Neuron (in vitro differentiated cells): ENCODE data around the gene TROAP.
A peak's percentile ranks its signal among the peaks of the same experiment; 100 is the strongest.
"Not testable (repeated sequence)": the region's sequence is repeated elsewhere in the genome, so short reads cannot be mapped to it uniquely, and the experiment has no call there.

Experiments
- H2AFZ ChIP-seq: one replicate; pipeline ENCODE4 v1.6.1; 2013; ENCODE audit warnings: low read depth, mild to moderate bottlenecking, inconsistent platforms, low read length, moderate library complexity
- H3K27me3 ChIP-seq: one replicate; pipeline ENCODE4 v1.6.1; 2013; ENCODE audit warnings: low read length; ENCODE audit not compliant: insufficient read depth
- H3K36me3 ChIP-seq: one replicate; pipeline ENCODE4 v1.6.1; 2013; ENCODE audit warnings: low read length; ENCODE audit not compliant: insufficient read depth
- H3K4me1 ChIP-seq: one replicate; pipeline ENCODE4 v1.6.1; 2013; ENCODE audit warnings: low read length; ENCODE audit not compliant: insufficient read depth
- H3K4me3 ChIP-seq: 2 replicates; pipeline ENCODE4 v1.5.1; 2013; ENCODE audit warnings: mild to moderate bottlenecking, low read length, moderate library complexity
- H3K9me3 ChIP-seq: one replicate; pipeline ENCODE4 v1.6.1; 2013; ENCODE audit warnings: low read length

The TROAP gene

GRCh38 chr12:49322708-49323523 is at the start of gene TROAP:
Gene TROAP (plus strand): TSS chr12:49323255. CDS start chr12:49323609, 354 bp downstream.
- H3K4me1 ChIP-seq, result peaks cover 13% of the 10 kb centered on the region
- peak within 1 kb of the TSS; percentile 96 for H3K4me3 ChIP-seq
- peaks cover 16% of the 10 kb centered on the region for H3K36me3 ChIP-seq
- peak within 1 kb of the TSS; percentile 95 for H2AFZ ChIP-seq
- no peaks in the 10 kb centered on the region for H3K27me3 ChIP-seq
- no peaks in the 10 kb centered on the region for H3K9me3 ChIP-seq

GRCh38 chr12:49273726-49274395 is 49.2 kb upstream of the TROAP start:
- Histone ChIP-seq H3K4me3 (no peak overlapping the region), H3K4me1 (peaks cover 25% of the 10 kb centered on the region), H2AFZ (no peak overlapping the region), H3K27me3 (no peaks in the 10 kb centered on the region), H3K36me3 (no peaks in the 10 kb centered on the region), H3K9me3 (no peaks in the 10 kb centered on the region)

- Histone ChIP-seq H2AFZ (no peak overlapping the region), H3K9me3 (no peaks in the 10 kb centered on the region), H3K4me3 (no peak overlapping the region), H3K36me3 (no peaks in the 10 kb centered on the region), H3K4me1 (peaks cover 20% of the 10 kb centered on the region), H3K27me3 (no peaks in the 10 kb centered on the region)
Observed at GRCh38 chr12:49274396-49275069, 48.5 kb upstream of the TROAP start.

- no peak overlapping the region for H3K4me3 ChIP-seq
- no peaks in the 10 kb centered on the region for H3K9me3 ChIP-seq
- H3K4me1 ChIP-seq, result peaks cover 27% of the 10 kb centered on the region
- no peaks in the 10 kb centered on the region for H3K27me3 ChIP-seq
- H2AFZ ChIP-seq, result no peak overlapping the region
- H3K36me3 ChIP-seq, result no peaks in the 10 kb centered on the region
Observed at GRCh38 chr12:49276304-49277290, 46.5 kb upstream of the TROAP start.

- no peak overlapping the region for H3K4me3 ChIP-seq
- no peaks in the 10 kb centered on the region for H3K36me3 ChIP-seq
- peaks cover 33% of the 10 kb centered on the region for H3K4me1 ChIP-seq
- H3K9me3 ChIP-seq, result no peaks in the 10 kb centered on the region
- no peaks in the 10 kb centered on the region for H3K27me3 ChIP-seq
- no peak overlapping the region for H2AFZ ChIP-seq
Observed at GRCh38 chr12:49277466-49277865, 45.6 kb upstream of the TROAP start.

GRCh38 chr12:49279706-49280159 is 43.3 kb upstream of the TROAP start:
- Histone ChIP-seq H3K27me3 (no peaks in the 10 kb centered on the region), H3K36me3 (no peaks in the 10 kb centered on the region), H3K4me1 (peaks cover 37% of the 10 kb centered on the region)

GRCh38 chr12:49280545-49280944 is 42.5 kb upstream of the TROAP start:
- H2AFZ ChIP-seq, H3K9me3 ChIP-seq, H3K27me3 ChIP-seq, H3K36me3 ChIP-seq, H3K4me3 ChIP-seq: not testable (repeated sequence)
- H3K4me1 ChIP-seq, result peaks cover 37% of the 10 kb centered on the region

More at GRCh38 chr12:49279706-49280159, 43.3 kb upstream of the TROAP start:
- H3K4me3 ChIP-seq, result no peak overlapping the region
- no peak overlapping the region for H2AFZ ChIP-seq
- H3K9me3 ChIP-seq, result no peaks in the 10 kb centered on the region

GRCh38 chr12:49282302-49282701 is 40.8 kb upstream of the TROAP start:
- Histone ChIP-seq H3K36me3 (no peaks in the 10 kb centered on the region), H3K27me3 (no peaks in the 10 kb centered on the region), H3K4me1 (peaks cover 23% of the 10 kb centered on the region), H3K4me3 (no peak overlapping the region), H3K9me3 (peaks cover 3% of the 10 kb centered on the region), H2AFZ (no peak overlapping the region)

- not testable (repeated sequence) for H3K36me3 ChIP-seq, H2AFZ ChIP-seq, H3K4me3 ChIP-seq, H3K27me3 ChIP-seq, H3K9me3 ChIP-seq
- peaks cover 17% of the 10 kb centered on the region for H3K4me1 ChIP-seq
Observed at GRCh38 chr12:49282740-49283375, 40.2 kb upstream of the TROAP start.

- Histone ChIP-seq H3K4me3 (no peak overlapping the region), H3K9me3 (peaks cover 3% of the 10 kb centered on the region), H3K4me1 (peaks cover 17% of the 10 kb centered on the region), H2AFZ (no peak overlapping the region), H3K27me3 (no peaks in the 10 kb centered on the region), H3K36me3 (no peaks in the 10 kb centered on the region)
Observed at GRCh38 chr12:49283541-49284429, 39.3 kb upstream of the TROAP start.

GRCh38 chr12:49284672-49285071 is 38.4 kb upstream of the TROAP start:
- no peak overlapping the region for H2AFZ ChIP-seq
- no peak overlapping the region for H3K4me3 ChIP-seq
- no peaks in the 10 kb centered on the region for H3K36me3 ChIP-seq
- H3K9me3 ChIP-seq, result peaks cover 3% of the 10 kb centered on the region
- H3K27me3 ChIP-seq, result no peaks in the 10 kb centered on the region
- H3K4me1 ChIP-seq, result peaks cover 16% of the 10 kb centered on the region
